AG04449 (cell line): ENCODE results near the gene HSPA4L.

Experiments
- CTCF ChIA-PET: fragments of 350-600 bp; formaldehyde crosslinking; extraction: SDS; loops from one replicate; lab custom pipeline; 2021; ENCODE audit warnings: antibody characterized with exemption; lab: Yijun Ruan, JAX
- POLR2A ChIA-PET: fragments of 400-600, 350-600 bp; formaldehyde crosslinking; extraction: SDS; loops from one replicate; lab custom pipeline; 2020; ENCODE audit warnings: antibody characterized with exemption, inconsistent platforms; lab: Yijun Ruan, JAX
- DNase-seq: peaks from one replicate; pipeline ENCODE4 v3.0.0-alpha.2; 2010; ENCODE audit warnings: low read depth, low spot score
- H3K4me3 ChIP-seq: 2 replicates; pipeline ENCODE4 v1.5.1; 2011; ENCODE audit warnings: low read depth, mild to moderate bottlenecking, control low read depth, low read length
- CTCF ChIP-seq: IDR thresholded peaks from one replicate; pipeline ENCODE4 v1.5.1; 2011; ENCODE audit warnings: mild to moderate bottlenecking, moderate library complexity, low read length, control low read depth, inconsistent platforms; ENCODE audit not compliant: insufficient read depth; ENCODE audit errors: missing control alignments

The HSPA4L gene

DNA sequence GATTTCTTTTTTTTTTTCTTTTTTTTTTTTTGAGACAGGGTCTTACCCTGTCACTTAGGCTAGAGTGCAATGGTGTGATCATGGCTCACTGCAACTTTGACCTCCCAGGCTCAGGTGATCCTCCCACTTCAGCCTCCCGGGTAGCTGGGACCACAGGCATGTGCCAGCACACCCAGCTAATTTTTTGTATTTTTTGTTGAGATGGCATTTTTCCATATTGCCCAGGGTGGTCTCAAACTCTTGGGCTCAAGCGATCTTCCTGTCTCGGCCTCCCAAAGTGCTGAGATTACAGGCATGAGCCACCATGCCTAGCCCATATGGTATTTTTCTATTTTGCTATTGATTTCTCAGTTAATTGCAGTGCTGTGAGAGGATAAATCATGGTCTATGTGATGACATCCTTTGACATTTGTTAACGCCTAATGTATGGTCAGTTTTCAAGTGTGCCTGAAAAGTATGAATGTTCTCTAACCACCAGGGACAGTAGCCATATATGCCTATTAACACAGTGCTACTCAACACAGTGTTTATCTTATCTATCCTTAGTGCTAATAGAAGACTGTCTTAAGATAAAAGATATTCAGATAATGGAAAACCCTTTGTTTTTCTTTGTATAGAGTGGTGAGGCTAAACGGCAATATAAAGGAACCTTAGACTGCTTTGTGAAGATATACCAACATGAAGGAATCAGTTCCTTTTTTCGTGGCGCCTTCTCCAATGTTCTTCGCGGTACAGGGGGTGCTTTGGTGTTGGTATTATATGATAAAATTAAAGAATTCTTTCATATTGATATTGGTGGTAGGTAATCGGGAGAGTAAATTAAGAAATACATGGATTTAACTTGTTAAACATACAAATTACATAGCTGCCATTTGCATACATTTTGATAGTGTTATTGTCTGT lies 9.1 kb upstream of the HSPA4L start:
- POLR2A ChIA-PET, result no interaction called here
- CTCF ChIA-PET, result interaction anchor here (1.3 kb wide), 1 partner anchor 41 kb away, joined by 3 read pairs; no protein-coding TSS in a partner anchor
- no peak for DNase-seq
- H3K4me3 ChIP-seq, result no peak overlapping the region
- TF ChIP-seq CTCF, result no peak

GRCh38 chr4:127775843-127776242 lies 6.3 kb upstream of the HSPA4L start:
- DNase-seq, result no peak
- CTCF ChIA-PET, result interaction anchor here (1.3 kb wide), 1 partner anchor 173 kb away, joined by 4 read pairs; no protein-coding TSS in a partner anchor

DNA sequence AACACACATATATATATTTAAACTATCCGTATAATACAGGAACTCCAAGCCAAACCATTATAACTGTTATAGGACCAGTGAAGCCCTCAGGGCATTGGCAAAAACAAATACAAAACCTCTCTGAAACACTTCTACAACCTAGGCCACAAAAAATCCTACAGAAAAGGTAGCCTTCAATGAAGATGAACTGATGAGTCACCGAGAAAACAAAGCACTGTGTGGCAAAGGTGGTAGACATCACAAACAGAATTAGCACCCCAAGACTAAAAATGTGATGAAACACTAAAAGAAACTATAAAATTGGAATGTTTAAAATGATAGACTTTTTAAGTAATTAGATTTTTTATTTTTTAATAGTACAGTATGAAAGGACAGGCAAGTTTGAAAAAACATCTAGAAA lies 5.5 kb upstream of the HSPA4L start:
- ChIA-PET POLR2A (no interaction called here), CTCF (no interaction called here)
- TF ChIP-seq CTCF, result no peak
- DNase-seq, result no peak
- no peak overlapping the region for H3K4me3 ChIP-seq

More at GRCh38 chr4:127775843-127776242, 6.3 kb upstream of the HSPA4L start:
- H3K4me3 ChIP-seq, result no peak overlapping the region
- POLR2A ChIA-PET, result interaction anchor here (0.6 kb wide), 1 partner anchor 20 kb away, joined by 6 read pairs; no protein-coding TSS in a partner anchor
- TF ChIP-seq CTCF, result no peak

DNA sequence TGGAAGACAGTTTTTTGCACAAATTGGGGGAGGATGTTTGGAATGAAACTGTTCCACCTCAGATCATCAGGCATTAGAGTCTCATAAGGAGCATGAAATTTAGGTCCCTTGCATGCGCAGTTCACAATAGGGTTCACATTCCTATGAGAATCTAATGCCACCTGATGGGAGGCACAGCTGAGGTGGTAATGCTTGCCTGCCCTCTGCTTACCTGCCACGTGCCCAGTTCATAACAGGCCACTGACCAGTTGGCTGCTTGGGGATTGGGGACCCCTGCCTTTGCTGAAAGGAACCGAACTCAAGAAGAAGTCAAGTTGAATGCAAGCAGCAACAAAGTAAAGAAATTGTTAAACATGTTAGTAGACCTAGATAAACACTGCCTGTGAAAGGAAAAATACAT lies 4.6 kb upstream of the HSPA4L start:
- H3K4me3 ChIP-seq, result no peak overlapping the region
- ChIA-PET CTCF (no interaction called here), POLR2A (no interaction called here)
- TF ChIP-seq CTCF, result no peak
- no peak for DNase-seq

GRCh38 chr4:127778102-127778501 lies 4.0 kb upstream of the HSPA4L start:
- no peak overlapping the region for H3K4me3 ChIP-seq
- no peak for DNase-seq
- POLR2A ChIA-PET, result no interaction called here
- TF ChIP-seq CTCF, result no peak
- CTCF ChIA-PET, result no interaction called here

DNA sequence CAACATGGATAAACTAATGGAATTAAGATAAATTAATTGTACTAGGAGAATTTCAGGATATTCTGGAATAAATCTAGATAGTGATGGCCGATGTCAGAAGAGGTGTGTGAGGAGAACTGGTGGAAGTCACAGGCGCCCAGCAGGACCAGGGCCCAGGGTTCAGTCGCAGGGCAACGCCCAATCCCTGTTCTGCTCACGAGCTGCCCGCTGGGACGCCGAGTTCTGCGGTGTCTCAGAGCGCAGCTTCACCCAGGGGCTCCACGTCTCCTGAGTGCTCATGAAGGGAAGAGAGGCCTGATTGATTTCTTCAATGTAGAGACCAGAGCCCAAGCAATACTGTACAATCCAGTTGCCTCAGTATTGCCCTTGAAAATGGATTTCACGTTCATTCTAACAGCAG lies 1.5 kb upstream of the HSPA4L start:
- POLR2A ChIA-PET, result no interaction called here
- no peak for DNase-seq
- TF ChIP-seq CTCF, result no peak
- CTCF ChIA-PET, result no interaction called here
- no peak overlapping the region for H3K4me3 ChIP-seq
